ENCODE data around the gene TXNDC5.
"Not testable (repeated sequence)": the region's sequence is repeated elsewhere in the genome, so short reads cannot be mapped to it uniquely, and the experiment has no call there.

TXNDC5 gene

DNA sequence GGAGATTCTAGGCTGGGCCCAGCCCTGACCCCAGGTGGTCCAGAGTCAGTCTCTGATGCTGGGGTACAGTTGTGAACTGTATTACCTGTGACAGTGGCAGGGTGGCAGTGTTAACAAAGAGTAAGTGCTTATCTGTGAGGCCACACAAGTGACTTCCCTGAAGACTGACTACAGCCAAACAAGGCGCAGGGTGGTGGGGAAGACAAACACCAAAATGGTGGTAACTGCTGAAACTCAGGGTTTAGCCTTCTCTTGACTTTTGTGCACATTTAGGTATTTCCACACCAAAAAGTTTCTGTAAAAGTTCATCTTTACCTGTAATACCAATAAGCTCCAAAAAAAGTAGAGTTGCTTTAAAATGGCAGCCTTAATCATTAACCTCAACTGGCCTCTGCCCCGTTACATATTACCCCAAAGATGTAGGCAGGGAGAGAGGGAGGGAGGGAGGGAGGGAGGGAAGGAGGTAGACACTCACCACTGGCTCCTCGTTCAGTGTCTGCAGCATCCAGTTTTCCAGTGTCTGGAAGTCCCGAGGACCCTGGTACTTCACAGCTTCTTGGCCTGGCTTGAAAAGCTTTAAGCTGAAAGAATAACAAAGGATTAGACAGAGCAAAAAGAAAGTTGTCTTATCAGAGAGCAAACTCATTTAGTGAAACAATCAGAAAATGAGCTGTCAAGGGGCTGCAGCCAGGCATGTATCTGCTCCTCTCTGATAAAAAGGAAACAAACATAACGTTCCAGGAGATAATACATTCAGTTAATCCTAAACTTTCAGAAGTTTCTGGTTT lies 11.3 kb downstream of the TXNDC5 start:
- no peak for TF ChIP-seq JUND (IDR thresholded peaks at IDR 0.05; ENCODE audit: low read depth)
- in situ Hi-C loops (cut with HindIII; ENCODE audit: low pct_unique_long_range_greater_than_20kb, low sequenced_read_pairs): no loop called here
- DNase-seq (ENCODE audit: low read depth in 1 of 2, low spot score in 1 of 2): peak in 1 of 2 experiments; percentile 17

DNA sequence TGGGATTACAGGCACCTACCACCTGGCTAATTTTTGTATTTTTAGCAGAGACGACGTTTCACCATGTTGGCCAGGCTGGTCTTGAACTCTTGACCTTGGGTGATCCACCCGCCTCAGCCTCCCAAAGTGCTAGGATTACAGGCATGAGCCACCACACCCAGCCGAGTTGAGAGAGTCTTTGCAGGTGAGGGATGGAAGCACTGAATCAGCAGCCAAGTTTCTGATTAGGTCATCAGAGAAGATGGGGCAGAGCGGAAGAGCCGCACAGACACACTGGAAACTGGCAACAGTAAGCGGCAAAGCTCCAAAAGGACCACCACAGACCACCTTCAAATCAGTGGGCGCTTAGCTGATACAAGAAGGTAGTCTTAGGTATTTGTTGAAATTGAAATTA lies 12.4 kb downstream of the TXNDC5 start:
- in situ Hi-C loops (cut with HindIII; ENCODE audit: low pct_unique_long_range_greater_than_20kb, low sequenced_read_pairs); DNase-seq (ENCODE audit: low read depth in 1 of 2, low spot score in 1 of 2): not testable (repeated sequence)

DNA sequence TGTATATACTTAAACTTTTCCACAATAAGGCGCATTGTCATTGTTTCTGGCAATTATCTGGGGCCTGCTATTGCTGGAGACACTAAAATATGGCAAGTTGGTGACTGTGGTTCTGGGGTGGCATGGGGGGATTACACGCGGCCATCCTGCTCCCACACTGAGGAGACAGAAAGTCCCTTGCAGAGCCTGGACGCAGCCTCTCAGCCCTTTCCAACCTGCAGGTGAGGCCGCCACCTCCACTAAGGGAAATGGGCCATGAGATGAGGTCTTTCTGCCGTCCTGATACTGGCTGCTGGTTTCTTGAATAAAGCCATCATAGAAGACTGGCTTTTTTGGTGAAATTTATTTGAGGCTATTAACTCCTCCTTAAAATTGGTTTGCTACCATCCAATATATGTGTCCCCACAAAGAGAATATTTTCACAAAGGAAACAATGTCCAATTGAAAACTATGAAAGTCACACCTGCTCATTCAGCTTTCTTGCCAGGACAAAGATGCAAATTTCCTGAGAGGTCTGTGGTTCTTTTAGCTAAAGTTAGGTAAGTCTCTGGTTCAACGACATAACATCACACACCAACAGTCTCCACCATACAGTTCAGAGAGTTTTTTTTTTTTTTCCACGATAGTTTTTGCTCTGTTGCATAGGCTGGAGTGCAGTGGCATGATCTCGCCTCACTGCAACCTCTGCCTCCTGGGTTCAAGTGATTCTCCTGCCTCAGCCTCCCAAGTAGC lies 13.0 kb downstream of the TXNDC5 start:
- no peak for TF ChIP-seq JUND (IDR thresholded peaks at IDR 0.05; ENCODE audit: low read depth)
- no peak for DNase-seq (ENCODE audit: low read depth in 1 of 2, low spot score in 1 of 2)
- in situ Hi-C loops (cut with HindIII; ENCODE audit: low pct_unique_long_range_greater_than_20kb, low sequenced_read_pairs): no loop called here

DNA sequence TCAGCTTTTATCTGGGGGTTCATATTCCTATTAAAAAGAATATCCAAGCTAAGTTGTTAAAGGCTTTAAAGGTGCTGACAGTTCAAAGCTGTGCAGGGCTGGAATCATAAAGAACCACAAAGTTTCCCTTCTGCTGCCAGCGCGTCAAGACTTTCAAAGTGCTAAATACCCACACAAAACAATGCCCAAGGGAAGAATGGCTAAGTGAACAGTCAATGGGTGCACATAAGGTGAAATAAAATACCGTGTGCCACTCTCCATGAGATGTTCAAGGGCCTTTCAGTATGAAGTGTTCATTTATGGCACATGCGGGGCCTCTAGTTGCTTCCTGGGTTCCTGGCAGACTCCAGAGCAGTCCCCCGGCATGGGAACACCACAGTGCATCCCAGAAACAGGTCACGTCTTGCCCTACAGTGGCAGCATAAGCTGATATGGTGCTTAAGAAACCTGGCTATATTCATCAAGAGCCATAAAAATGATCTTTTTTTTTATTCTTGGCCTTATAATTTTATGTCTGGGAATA lies 14.1 kb downstream of the TXNDC5 start:
- in situ Hi-C loops (cut with HindIII; ENCODE audit: low pct_unique_long_range_greater_than_20kb, low sequenced_read_pairs): no loop called here
- no peak for DNase-seq (ENCODE audit: low read depth in 1 of 2, low spot score in 1 of 2)
- TF ChIP-seq JUND (IDR thresholded peaks at IDR 0.05; ENCODE audit: low read depth): no peak

DNA sequence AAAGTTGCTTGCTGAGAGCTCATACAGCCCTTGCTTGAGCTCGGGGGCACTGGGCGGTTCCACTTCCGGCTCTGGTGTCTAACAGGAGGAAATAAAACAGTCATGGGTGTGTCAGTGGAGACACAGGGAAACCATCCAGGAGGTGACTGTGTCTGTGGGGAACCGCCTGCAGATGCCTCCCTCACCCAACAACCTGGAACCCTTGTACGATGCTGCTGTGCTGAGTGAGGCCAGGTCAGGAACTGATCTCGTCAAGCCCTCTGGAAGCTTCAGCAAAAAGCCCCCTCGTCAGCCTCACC lies 15.5 kb downstream of the TXNDC5 start:
- DNase-seq (ENCODE audit: low read depth in 1 of 2, low spot score in 1 of 2): no peak
- TF ChIP-seq JUND (IDR thresholded peaks at IDR 0.05; ENCODE audit: low read depth): no peak
- in situ Hi-C loops (cut with HindIII; ENCODE audit: low pct_unique_long_range_greater_than_20kb, low sequenced_read_pairs): no loop called here

DNA sequence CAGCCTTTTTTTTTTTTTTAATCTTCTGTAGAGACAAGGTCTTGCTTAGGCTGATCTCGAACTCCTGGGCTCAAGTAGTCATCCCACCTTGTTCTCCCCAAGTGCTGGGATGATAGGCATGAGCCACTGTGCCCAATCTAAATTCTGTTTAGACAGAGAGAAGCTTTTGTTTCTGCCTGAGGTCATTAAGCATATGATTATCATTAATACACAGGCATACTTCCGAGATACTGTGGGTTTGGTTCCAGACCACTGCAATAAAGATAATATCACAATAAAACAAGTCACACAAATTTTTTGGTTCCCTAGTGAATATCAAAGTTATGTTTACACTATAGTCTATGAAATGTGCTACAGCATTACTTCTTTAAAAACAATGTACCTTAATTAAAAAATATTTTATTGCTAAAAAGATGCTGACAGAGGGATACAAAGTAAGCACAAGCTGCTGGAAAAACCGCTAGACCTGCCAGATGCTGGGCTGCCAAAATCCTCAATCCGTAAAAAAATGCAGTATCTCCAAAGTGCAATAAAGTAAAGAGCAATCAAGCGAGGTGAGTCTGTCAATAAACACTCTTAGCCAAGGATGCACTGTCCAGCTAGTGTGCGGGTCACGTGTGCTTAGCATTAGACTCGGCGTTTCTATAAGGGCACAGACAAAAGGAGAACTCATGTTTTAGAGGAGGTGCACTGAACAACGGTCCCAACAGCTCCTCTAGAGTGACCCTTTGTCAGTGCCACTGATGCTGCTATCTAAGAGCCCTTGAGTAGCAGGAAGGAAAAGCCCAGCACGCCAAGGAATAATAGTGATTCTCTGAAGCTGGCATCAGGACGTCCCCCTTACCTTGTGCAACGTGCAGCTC lies 16.1 kb downstream of the TXNDC5 start:
- TF ChIP-seq JUND (IDR thresholded peaks at IDR 0.05; ENCODE audit: low read depth): no peak
- in situ Hi-C loops (cut with HindIII; ENCODE audit: low pct_unique_long_range_greater_than_20kb, low sequenced_read_pairs): no loop called here
- DNase-seq (ENCODE audit: low read depth in 1 of 2, low spot score in 1 of 2): no peak

DNA sequence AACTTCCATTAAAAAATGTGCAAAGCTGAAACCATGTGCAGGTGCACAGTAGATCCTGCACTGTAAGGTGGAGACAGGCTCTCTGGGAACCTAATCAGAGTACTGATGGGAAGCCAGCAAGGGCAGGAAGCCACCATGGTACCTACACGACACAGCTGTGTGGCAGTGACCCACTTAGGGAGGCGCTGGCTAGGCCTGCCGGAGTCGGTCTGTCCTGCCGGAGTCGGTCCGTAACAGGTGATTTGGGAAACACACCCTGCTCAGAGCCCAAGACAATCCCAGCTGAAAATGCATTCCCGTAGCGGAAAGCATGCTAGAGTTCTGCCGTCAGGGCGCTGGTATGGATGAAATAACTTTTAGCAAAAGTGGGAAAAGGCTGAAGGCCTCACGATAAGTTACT lies 17.2 kb downstream of the TXNDC5 start:
- TF ChIP-seq JUND (IDR thresholded peaks at IDR 0.05; ENCODE audit: low read depth): no peak
- no peak for DNase-seq (ENCODE audit: low read depth in 1 of 2, low spot score in 1 of 2)
- in situ Hi-C loops (cut with HindIII; ENCODE audit: low pct_unique_long_range_greater_than_20kb, low sequenced_read_pairs): no loop called here

DNA sequence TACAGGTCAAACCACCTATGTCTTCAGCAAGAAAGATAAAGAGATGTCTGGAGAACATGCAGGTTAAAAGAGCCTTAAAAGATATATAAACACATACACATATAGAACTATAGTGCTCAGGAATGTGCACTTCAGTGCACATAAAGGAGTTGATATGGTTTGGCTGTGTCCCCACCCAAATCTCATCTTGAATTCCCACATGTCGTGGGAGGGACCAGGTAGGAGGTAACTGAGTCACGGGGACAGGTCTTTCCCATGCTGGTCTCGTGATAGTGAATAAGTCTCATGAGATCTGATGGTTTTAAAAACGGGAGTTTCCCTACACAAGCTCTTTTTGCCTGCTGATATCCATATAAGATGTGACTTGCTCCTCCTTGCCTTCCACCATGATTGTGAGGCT lies 18.2 kb downstream of the TXNDC5 start:
- DNase-seq (ENCODE audit: low read depth in 1 of 2, low spot score in 1 of 2); in situ Hi-C loops (cut with HindIII; ENCODE audit: low pct_unique_long_range_greater_than_20kb, low sequenced_read_pairs): not testable (repeated sequence)

DNA sequence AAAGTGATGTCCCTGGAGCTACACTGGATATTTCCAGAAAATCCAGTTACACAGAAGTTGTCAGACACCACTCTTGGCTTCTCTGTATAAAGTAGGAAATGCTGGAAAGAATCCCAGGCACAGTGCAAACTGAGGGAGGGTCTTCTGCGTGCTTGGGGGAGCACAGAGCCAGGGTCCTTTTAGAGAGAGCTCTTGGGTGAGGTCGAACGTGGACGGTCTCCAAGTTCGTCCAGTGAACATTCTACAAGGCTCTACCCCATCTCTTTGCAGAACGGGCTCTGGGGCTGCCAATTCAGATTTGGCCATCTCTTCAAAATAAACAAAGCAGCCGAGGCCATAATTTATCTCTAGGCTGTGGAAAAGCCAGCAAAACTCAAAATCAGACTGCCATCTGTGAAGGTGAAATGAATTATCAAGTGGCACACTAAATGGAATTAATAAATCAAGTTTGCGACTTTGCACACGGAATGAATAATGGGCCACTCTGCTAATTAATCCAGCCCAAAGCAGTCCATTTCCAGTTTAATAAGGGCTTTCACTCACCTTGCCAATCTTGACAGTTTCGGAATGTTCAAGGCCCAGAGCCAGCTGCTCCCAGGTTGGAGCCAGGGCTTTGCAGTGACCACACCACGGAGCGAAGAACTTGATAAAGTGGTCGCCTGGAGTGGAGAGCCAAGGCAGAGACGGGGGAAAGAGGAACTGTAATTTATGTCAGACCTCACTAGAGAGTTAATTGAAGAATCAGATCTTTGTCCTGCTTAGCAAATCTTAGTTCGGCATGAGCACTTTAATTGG lies 19.3 kb downstream of the TXNDC5 start:
- no peak for DNase-seq (ENCODE audit: low read depth in 1 of 2, low spot score in 1 of 2)
- in situ Hi-C loops (cut with HindIII; ENCODE audit: low pct_unique_long_range_greater_than_20kb, low sequenced_read_pairs): no loop called here
- no peak for TF ChIP-seq JUND (IDR thresholded peaks at IDR 0.05; ENCODE audit: low read depth)

DNA sequence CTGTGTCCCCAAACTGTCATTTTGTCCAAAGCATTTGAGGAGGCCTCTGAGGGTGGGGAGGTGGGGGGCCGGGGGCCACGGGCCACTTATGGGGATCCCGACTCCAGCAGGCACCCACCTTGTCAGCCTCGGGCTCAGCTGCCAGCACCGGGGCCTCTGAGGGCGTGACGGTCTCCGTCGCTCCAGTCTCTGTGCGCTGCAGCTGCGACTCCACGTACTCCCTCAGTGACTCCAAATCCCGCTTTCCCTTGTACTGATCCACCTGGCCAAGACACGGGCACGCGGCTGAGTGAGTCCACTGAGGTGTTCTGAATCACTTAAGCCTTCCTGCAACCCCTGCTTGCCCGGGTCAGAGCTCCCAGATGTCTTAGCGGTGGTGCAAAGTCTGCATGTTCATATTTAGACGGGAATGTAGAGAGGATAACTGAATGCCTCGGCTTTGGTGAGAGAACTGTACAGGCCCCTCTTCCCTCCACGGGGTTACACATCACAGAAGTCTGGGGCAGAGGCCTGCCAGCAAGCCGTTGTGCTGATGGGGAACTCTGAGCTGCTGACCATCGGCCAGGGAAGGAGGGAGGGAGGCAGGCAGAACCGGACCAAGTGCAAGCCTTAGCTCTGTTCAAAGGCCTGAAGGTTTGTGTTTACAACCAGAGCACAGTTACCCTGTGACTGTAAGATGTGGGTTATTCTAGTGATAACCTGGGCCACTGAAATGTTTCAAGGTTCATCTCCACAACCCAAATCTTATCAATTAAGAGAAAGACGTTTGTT lies 21.8 kb downstream of the TXNDC5 start:
- in situ Hi-C loops (cut with HindIII; ENCODE audit: low pct_unique_long_range_greater_than_20kb, low sequenced_read_pairs): no loop called here
- no peak for TF ChIP-seq JUND (IDR thresholded peaks at IDR 0.05; ENCODE audit: low read depth)

DNA sequence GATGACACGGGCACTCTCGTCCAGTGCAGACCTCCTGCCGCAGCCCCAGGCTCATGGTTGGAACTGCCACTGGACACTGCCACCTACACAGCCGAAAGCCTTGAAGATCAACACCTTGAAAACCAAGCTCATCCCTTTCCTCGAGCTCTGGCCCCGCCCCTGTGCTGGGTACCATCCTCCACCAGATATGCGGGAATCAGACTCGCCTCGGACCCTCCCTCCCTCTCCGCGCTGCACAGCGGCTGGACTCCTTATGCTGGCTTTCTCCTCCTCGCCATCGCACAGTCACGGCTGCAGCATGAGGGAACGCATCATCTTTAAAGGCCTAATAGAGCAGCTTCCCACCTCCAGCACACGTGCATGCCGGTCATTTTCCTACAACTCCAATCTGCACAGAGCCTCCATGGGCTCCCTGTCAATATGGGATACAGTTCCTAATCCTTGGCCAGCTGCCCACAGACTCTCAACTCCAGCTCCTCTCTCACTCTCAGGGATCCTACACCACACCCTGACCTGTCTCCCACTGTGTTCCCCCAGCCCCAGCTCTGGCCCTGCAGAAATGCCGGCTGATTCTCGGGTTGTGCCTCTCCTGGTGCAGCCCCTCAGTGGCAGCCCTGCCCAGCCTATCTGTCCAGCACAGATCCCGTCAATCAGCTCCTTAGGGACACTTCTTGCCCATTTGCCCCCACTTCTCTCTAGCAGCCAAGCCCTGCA lies 23.2 kb downstream of the TXNDC5 start:
- in situ Hi-C loops (cut with HindIII; ENCODE audit: low pct_unique_long_range_greater_than_20kb, low sequenced_read_pairs): no loop called here
- no peak for DNase-seq (ENCODE audit: low read depth in 1 of 2, low spot score in 1 of 2)
- no peak for TF ChIP-seq JUND (IDR thresholded peaks at IDR 0.05; ENCODE audit: low read depth)

More for the DNA sequence above, 21.8 kb downstream of the TXNDC5 start:
- no peak for DNase-seq (ENCODE audit: low read depth in 1 of 2, low spot score in 1 of 2)

Data from T47D (cell line).